Suppressor macrophage treated with lipopolysaccharide for 4 hours (primary cell): Measurements from ENCODE around the gene P2RY14.

ENCODE experiments used
- DNase-seq: peaks from one replicate; pipeline ENCODE4 v3.0.0-alpha.2; 2020

The P2RY14 gene

DNA sequence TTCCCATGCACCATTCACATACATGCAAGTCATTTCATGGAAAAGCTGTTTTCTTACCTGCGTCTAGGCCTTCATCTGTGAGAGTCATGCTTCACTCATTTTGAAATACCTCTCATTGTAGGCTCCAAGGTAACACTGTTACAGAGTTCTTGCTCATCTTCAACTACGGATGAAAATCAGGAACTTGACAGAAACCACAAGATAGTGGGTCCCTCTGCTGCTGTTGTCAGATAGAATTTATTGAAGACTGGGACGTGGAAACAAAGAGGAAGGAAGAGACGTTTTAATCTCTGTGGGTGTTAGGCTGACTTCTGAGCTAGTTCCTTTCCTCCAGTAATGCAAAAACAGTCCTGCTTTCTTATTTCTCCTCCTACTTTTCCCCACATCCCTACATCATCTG lies at the start of gene P2RY14:
P2RY14 (minus strand) TSS at position 313 of the 400 bp plus-strand sequence. CDS start 64,226 bp downstream, outside the sequence.
- peak; percentile 57 for DNase-seq

DNA sequence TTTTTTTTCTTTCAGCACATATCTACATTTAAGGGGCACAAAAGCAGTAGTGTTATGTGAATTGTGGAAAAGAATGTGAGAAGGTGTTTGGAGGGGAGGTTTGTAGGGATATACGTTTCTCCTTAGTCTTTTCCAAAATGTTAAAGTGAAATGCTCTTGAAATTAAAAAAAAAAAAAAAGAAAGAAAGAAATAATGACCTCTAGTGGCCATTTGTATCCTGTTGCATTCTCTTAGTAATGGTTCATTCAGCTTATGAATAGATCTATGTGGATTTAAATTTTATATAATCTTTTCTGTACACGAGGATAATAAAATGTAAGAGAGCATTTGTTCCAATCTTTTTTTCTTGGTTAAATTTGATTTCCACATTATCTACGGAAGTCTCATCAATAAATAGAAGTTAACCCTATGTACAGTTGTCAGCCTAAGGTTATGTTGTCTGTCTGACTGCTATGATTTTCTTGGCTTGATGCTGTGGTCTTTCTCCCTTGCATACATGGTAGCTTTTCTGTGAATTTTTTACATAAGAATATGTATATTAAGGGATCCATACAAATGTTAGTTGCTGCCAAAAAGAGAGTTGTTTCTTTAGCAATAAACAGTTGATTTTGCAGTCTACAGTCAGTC lies 49.3 kb upstream of the P2RY14 start:
- peak; percentile 49 for DNase-seq

DNA sequence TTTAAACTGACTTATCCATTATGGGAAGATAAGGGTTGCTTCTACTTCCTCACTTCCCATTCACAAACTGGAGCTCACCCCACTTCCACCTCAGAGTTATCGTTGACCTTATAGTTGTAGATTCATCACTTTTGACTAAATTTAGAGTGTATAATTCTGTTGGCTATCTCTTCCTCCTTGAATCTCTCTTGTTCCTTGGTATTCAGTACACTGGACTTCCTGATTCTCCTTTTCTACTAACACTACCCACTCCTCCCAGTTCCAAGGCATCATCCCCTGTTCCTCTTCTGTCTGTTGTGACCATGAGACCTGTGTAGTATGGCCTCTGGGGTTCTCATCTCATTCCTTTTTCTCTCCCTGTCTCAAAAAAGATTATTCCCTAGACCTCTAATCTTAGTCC lies 44.2 kb upstream of the P2RY14 start:
- DNase-seq, result peak; percentile 39

DNA sequence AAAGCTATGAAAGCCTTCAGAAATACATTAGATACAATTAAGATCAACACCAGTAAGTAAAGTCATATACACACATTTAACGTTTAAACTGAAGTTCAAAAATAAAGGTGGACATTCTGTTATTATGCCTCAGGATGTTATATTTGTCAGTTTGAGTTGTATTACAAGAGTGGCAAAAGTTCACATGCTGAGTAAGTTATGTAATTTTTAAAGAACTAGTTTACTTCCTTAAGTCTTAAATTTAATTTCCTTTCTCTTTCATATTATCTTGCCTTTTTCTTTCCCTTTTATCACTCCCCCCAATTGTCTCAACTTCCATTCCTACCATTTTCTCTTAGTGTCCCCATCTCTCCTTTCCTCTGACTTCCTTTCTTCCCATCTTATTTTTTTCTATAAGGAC lies 43.2 kb upstream of the P2RY14 start:
- DNase-seq, result peak; percentile 31

DNA sequence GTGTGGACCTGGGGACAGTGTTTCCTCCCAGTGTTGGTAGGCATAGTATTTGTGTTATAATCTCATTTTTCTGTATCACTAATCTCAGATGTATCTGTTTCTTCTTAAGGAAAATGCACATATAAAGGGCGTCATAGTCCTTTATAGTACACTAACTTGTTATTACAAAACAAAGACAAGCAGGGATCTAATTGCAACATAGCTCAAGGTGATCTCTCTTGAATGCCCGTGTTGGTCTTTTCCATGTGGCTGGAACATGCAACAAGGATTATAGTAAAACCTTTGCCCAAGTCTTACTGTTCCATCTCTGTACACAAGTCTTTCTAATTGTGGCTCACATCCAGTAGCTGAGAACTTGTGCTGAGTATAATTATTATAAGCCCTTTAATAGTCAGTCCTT lies 41.8 kb upstream of the P2RY14 start:
- no peak for DNase-seq

DNA sequence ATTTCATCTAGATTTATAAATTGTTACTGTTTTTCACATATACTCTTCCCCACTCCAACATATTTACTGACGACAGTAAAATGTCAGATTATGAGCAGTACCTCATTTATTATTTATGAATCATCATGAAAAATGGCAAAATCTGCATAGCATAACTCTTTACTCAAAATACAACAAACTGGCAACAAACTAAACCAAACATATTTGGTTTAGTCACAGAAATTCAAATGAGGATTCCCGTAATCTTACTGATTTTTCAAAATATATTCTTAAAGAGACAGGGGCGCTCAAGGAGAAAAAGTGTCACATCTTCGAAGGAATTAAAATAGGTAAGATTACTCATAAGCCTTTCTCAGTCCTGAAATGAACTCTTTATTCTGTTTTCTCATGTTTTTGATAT lies 41.3 kb upstream of the P2RY14 start:
- DNase-seq, result no peak

DNA sequence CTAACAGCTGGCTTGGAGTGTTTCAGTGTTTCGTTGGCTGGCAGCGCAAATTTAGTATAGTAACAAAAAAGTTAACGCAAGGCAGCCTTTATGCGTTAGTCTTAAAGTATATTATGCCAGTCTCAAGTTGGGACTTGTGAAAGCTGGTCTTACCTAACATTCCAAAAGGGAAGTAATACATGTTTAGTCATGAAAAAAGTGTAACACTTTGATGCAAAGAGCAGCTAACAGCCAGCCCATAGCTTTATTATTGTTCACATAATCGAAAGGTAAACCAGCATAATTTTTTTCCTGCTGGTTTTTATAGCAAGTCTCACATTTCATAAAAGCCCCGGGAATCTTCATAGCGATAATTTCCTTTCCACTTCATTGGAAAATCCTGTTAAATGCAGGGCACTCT lies 40.6 kb upstream of the P2RY14 start:
- DNase-seq, result peak; percentile 68

DNA sequence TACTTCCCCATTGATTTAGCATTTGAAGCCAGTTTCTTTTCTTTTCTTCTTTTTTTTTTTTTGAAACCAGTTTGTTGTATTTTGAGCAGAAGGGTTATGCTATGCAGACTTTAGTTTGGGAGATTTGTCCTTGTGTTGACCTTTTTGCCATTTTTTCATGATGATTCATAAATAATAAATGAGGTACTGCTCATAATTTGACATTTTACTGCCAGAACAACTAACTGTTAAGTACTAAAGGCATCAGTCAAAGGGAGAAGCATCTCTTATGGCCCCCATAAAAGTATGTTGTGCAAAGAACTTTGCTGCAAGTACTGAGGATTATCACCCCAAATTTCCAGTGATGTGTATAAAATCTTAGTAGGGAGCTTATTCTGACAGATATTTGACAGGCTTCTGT lies 40.0 kb upstream of the P2RY14 start:
- no peak for DNase-seq

DNA sequence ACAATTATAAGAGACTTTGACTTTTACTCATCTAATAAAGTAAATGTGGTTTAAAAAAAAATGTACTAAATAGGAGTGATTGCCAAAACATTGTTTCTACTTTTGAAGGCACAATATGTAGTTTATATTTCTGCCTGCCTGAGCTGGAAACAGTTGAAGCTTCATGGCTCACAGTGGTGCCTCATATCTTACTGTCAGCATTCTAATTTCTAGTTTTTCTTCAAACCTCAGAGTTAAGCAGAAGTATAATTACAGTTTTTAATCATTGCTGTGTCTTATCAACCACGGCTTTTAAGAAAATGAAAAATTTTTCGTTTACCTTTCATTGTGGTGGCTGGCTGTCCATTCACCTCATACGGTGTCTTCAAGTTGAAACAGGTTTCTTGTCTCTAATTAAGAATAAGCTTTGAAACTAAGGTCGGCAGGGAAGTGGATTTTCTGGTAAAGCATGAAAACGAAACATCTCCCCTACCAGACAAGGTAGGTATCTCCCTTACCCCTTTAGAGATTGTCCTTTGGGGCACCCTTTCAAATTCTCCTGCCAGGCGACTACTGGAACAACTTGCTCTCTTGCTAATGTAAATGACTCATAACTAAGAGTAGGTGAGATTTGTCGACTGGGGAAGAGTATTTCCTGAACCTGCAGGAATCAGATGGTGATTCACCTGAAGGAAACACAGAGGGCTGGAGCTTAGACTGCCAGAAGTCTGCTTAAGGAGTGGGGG lies 38.1 kb upstream of the P2RY14 start, which contains the start of gene GPR87:
GPR87 (minus strand) TSS at position 554 of the 725 bp plus-strand sequence. CDS start 16,720 bp downstream, outside the sequence.
- DNase-seq, result no peak

DNA sequence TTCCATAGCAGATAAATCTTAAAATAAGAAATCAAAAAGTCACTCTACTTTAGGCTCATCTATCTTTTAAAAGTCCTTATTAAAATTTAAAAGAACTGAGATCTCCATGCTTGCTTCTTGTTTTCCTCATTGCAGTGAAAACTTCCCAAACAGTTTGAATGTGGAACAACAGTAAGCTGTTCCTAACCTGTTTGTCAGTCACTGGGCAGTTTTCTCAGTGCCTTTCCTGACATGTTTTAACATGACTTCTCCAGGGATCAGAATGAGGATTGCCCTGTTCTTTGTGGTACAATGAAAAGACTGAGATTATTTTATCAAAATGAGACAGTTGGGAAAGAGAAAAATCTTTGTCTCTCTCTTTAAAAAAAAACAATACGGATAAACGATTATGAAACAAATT lies 37.5 kb upstream of the P2RY14 start:
- DNase-seq, result no peak

DNA sequence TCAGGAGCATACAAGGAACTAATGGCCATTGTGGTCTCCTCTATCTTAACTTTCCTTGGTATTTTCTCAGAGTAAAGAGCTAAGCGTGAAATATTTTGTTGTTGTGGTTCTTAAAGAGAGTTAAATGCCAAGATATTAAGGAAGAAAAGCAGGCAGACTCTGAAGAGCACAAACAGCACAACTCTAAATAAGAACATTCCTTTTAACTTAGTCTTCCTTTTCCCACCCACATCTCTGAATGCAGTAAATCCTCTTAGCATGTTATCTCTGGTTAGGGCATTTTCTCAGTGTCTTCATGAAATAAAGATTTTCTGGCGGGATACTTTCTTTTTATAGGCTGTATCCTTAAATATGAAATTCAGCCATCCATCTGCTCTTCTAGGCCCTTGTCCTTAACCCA lies 36.8 kb upstream of the P2RY14 start:
- no peak for DNase-seq

DNA sequence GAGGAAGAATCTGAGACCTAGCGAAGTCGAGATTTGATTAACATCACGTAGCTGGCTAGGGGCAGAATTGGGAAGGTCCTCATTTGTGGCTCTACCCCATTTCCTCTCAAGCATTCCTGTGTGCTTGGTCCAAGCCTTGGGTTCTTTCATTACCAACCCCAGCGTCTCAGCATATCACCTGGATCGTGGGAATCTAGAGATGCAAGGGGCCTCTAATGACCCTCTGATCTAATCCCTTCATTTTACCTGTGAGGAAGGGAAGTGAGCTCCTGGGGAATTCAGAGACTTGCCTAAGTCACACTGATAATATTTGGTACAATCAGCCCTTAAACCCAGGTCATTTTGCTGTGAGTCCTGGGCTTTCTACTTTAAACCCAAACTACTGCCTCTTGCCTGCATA lies 36.3 kb upstream of the P2RY14 start:
- DNase-seq, result no peak

DNA sequence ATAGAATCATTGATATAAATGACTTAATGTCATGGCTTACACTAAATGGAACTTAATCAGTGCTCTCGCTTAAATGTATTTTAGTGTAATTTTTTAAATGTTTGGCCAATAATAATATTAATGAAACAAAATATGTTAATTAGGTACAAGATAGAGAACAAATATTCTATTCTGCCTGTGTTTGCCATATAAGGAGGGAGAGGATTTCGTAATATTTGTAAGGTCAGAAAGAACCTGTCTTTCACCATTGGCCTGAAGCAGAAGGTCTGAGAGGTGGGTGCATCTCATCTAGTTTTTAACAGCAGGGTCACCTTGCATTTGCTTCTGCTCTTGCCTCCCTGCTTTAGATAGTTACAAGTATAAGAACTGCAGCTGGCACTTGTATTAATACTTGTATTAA lies 35.8 kb upstream of the P2RY14 start:
- DNase-seq, result no peak

DNA sequence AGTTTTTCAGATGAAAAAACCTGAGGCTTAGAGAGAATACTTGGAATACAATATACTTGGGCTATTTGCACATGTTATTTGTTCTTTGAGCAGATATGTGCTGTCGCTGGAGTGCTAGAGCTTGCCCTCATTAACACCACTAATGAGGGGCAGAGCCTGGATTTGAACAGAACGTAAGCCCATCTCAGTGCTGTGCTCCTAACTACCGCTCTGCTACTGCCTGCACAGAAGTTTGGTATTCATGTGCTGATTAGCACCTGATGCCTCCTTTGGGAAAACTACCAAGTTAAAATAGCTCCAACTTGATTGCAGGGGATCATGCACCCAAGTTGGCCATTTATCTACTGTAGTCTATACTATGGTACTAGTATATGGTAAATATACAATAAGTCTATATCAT lies 34.6 kb upstream of the P2RY14 start:
- DNase-seq, result no peak

DNA sequence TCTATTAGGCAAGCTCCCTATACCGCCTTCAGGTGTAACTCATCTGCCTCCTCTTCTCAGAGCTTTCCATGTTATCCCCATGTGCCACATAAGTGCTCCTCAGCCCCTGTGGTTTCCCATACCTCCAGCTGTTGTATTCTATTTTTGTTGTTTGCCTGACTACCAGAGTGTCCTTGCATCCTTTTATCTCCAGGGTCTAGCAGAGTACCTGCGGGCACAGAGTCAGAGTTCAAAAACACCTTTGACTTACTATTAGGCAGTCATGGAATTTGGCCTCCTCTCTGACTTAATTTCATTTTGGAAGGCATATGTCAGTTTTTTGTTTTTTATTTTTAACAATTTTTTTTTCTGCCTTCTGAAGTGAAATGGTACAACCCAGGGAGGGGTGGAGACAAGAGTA lies 31.2 kb upstream of the P2RY14 start:
- DNase-seq, result no peak

DNA sequence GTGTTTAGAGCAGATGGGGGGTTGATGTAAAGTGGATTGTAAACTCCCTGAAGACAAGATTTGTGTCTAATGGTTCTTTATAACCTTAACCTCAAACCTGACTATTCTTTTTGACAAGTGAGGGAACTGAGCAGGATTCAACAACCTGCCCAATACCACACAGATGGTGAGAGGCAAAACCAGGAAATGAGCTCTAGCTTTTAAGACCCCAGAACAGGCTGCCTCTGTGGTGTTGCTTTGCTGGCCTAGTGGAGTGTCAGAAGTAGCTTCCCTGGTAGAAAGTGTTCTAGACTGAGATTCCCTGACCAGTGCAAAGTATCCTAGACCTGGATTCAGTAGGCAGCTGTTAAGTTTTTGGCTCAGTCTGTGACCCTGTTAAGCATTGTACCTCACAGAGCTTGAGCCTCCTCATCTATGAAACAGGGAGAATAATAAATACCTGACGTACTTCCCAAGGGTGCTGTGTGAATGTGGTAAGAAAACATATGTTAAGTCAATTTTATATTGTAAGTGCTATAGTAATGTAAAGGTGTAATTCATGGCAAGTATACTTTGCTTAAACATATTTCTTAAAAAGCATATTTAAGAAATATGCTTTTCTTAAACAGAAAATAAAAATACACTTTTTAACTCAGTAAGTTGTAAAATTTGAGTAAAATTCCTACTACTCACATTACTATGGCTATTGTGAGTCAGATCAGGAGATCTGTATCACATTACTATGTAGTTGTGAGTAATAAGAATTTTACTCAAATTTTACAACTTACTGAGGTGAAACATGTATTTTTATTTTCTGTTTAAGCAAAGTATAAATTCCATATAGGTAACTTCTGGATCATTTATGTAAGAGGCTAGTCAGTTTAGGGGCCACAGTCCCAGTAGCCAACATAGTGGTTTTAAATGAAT lies 29.5 kb upstream of the P2RY14 start:
- DNase-seq, result no peak

DNA sequence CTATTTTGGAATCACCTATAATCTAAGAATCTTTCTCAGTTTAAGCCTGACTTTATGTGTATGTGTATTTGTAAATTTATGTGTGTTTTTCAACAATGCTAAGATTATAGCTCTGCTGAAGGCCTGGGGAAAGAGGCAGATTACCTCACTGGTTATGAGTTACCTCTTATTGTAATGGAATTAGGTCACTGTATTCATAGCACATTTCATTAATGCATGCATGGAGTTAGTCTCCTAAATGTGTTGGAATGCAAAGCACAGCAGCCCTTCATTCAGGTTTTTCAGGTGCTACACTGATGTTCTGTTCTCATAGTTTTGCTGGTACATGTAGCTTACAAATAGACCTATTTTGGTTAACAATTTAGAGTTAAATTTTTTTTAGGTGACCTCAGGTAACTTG lies 28.8 kb upstream of the P2RY14 start:
- no peak for DNase-seq

DNA sequence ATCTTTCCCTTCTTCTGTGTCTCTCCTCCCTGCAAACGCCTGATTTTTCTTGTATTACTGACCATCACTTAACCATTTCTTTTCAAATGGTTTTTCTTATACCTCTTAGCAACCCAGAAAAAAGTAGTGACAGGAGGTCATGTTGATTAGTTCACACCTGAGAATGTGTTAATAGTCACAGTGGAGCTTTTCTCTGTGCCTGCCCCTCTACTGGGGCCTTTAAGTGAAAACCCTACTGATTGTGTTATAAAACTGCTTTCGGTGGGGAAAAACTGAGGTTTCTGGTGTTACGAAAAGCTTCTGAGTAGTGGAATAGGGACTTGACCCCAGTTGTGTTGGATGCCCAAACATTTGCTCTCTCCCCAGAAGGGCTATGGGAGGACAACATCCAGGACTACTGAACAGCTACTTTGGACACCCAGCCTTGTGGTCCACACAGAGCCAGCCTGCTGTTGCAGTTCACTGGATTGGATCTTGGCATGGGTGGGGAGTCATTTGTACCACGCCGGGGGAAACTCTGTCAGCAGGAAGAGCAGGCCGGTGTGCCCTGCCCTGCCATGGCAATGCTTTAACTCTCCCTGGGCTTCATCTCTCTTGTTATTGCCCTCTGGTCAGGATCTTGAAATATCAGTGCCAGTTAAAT lies 27.9 kb upstream of the P2RY14 start:
- no peak for DNase-seq

DNA sequence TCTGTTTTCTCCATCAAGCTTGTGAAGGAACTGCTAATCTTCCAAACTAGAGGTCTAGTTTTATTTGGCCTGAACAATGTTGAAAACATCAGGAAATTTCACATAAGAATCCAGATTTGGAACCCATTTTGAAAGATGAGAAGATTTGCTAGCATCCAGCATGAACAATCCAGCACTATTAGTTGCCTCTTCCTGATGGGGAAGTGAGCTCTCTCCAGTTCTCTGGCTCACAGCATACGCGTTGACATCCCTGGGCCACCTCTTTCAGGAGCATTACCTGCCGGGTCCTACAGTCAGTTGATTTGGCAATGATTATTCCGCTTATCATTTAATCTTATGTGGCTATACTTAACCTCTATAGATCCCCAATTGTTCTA lies 27.4 kb upstream of the P2RY14 start:
- DNase-seq, result no peak

DNA sequence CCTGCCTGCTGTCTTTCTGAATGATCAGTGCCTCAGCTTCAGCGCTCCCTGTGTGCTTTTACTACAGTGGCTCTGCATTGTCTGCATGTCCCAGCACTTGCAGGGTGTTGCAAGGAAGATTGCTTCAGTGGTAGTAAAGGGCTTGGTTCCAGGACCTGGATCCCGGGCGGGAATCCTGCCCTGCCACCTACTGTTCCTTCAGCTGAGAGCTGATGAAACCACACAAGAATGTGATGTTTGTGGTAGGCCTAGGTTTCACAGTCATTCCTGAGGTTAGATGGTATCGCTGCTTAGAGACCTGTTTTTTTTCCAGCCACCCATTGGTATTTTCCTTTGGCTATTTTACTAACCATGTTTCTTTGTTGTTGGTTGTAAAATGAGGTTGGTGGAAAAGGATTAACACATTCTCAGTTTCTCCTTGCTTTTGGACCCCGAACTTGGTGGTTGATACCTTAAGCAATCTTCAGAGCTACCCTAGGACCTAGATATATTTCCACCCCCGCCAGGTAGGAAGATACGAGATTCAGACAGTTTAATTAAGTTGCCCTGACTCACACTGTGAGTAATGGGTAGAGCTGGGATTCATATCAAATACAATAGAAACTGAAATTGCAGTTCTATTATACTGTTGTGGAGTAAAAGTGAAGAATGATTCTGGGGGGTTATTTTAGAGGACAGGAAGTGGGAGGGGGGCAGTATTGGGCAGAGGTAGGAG lies 26.9 kb upstream of the P2RY14 start:
- DNase-seq, result no peak

DNA sequence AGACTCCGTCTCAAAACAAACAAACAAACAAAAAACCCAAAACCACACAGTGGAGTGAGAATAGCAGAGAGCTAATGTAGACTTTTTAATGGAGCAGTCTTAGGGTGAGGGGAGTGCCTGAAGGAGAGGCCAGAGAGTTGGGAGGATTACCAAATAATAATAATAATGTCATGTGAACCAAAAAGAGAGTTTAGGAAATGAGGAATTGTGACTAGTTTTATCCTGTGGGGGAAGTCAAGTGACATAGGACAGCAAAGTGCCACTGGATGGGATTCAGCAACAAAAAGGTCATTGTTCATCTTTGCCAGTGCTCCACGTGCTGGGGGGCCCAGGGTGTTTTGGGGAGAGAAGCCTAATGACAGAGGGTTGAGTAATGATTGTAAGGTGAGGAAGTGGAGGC lies 25.4 kb upstream of the P2RY14 start:
- peak; percentile 28 for DNase-seq

DNA sequence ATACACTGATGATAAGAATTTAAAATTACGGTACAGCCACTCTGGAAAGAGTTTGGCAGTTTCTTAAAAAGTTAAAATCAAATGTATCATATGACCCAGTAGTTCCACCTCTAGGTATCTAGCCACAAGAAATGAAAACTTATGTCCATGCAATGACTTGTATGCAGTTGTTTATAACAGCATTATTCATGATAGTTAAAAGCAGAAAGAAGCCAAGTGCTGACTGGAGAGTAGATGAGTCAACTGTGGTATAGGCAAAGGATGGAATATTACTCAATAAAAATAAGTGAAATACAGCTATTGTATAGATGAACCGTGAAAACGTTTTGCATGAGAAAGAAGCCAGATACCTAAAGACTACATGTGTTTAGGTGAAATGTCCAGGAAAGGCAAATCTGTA lies 23.4 kb upstream of the P2RY14 start:
- peak; percentile 34 for DNase-seq

DNA sequence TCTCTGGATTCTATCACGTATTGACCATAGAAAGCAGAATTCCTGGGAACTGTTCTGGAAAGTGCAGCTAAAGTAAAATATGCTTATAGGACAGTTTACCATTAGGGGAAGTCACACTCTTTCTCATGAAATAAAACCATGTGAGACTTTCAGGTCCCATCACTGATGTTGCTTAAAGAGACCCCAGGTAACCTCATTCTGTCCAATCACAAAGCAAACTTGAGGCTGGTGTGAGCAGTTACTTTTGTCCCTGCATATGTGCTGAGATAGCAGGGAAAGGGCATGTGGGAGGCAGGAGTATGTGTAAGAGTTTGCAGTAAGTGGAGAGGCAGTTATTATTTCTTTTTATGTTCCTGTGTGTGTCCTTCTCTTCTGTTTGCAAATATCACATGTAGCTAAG lies 22.2 kb upstream of the P2RY14 start:
- DNase-seq, result no peak
